ENCODE data around the gene CDK14. TPM values are rescaled to one million over a fixed set of nuclear protein-coding genes. Genes with fewer than 3 reads are reported as not detected.

The CDK14 gene
- polyA plus RNA-seq, 3 donors = 1.7 to 2.5 (median 2.1) TPM

DNA sequence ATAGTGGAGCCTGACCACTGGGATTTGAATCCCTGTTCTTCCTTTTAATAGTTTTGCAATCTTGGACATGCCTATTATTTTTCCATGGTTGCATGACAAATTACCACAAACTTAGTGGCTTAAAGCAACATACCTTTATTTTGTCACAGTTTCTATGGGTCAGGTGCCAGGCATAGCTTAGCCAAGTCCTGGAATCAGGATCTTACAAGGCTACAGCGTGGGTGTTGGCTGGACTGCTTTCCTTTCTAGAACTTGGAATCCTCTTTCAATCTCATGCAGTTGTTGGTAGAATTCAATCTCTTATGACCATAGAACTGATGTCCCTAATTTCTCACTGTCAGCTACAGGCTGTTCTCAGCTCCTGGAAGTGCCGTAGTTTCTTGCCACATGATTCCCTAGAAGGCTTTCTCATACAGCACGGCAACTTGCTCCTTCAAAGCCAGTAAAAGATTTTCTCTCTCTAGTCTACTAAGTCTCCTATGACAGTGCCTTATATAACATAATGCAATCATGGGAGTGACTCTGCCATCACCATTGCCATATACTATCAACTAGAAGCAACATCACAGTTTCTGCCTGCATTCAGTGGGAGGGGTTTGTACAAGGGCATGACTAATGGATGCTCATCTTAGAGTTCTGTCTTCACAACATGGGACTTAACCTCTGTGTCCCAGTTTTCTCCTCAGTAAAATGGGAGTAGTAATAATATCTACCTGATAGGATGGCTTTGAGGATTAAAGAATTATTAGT, 424.7 kb downstream of the CDK14 start:
- H3K9me3 ChIP-seq (replicated peaks in 1 of 2; ENCODE audit: control insufficient read depth in 1 of 2, insufficient read depth in 1 of 2, low read length in 2 of 2) = no peaks in the 10 kb centered on the region
- H3K79me2 ChIP-seq (ENCODE audit: insufficient read depth, low read length) = no peaks in the 10 kb centered on the region
- no peak overlapping the region for H3K27ac ChIP-seq (ENCODE audit: low read depth in 1 of 2, low read length in 2 of 2)
- H3K4me2 ChIP-seq (replicated peaks; ENCODE audit: extremely low read depth, low read length, poor library complexity, severe bottlenecking) = no peak overlapping the region
- H3K4me1 Mint-ChIP-seq = no peaks in the 10 kb centered on the region
- DNase-seq = no peak
- no peaks in the 10 kb centered on the region for H3K27me3 Mint-ChIP-seq (ENCODE audit: low read depth in 3 of 3)
- intact Hi-C loops (cut with micrococcal nuclease) = no loop called here
- no peak overlapping the region for H3K27ac Mint-ChIP-seq
- H3K36me3 Mint-ChIP-seq = peaks cover 0 to 3% of the 10 kb centered on the region in 2 donors
- no peak overlapping the region for H3K4me3 Mint-ChIP-seq
- no peaks in the 10 kb centered on the region for H4K20me1 ChIP-seq (ENCODE audit: insufficient read depth, low read length)
- TF ChIP-seq, protein P1, sequence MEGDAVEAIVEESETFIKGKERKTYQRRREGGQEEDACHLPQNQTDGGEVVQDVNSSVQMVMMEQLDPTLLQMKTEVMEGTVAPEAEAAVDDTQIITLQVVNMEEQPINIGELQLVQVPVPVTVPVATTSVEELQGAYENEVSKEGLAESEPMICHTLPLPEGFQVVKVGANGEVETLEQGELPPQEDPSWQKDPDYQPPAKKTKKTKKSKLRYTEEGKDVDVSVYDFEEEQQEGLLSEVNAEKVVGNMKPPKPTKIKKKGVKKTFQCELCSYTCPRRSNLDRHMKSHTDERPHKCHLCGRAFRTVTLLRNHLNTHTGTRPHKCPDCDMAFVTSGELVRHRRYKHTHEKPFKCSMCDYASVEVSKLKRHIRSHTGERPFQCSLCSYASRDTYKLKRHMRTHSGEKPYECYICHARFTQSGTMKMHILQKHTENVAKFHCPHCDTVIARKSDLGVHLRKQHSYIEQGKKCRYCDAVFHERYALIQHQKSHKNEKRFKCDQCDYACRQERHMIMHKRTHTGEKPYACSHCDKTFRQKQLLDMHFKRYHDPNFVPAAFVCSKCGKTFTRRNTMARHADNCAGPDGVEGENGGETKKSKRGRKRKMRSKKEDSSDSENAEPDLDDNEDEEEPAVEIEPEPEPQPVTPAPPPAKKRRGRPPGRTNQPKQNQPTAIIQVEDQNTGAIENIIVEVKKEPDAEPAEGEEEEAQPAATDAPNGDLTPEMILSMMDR (IDR thresholded peaks at IDR 0.05) = no peak
- H2AFZ ChIP-seq (ENCODE audit: insufficient read depth, low read depth, low read length, poor library complexity, severe bottlenecking) = no peak overlapping the region
- no peaks in the 10 kb centered on the region for H3K36me3 ChIP-seq (replicated peaks in 1 of 2; ENCODE audit: control insufficient read depth in 1 of 2, insufficient read depth in 2 of 2, low read length in 2 of 2)
- WGBS (ENCODE audit: insufficient coverage) = 100% methylated on average over 2 of the region's 3 CpGs
- no peaks in the 10 kb centered on the region for H3K4me1 ChIP-seq (ENCODE audit: control insufficient read depth in 1 of 2, insufficient read depth in 2 of 2, low read length in 2 of 2)
- no peak overlapping the region for H3K4me3 ChIP-seq (replicated peaks in 1 of 3; ENCODE audit: low read depth in 2 of 3, low read length in 3 of 3)
- peaks cover 0 to 7% (median 2%) of the 10 kb centered on the region in 7 donors for H3K9me3 Mint-ChIP-seq
- H3K9ac ChIP-seq (ENCODE audit: insufficient read depth, low read length, poor library complexity, severe bottlenecking) = no peak overlapping the region
- no peaks in the 10 kb centered on the region for H3K27me3 ChIP-seq (ENCODE audit: control insufficient read depth in 2 of 2, insufficient read depth in 2 of 2, low read length in 2 of 2)

DNA sequence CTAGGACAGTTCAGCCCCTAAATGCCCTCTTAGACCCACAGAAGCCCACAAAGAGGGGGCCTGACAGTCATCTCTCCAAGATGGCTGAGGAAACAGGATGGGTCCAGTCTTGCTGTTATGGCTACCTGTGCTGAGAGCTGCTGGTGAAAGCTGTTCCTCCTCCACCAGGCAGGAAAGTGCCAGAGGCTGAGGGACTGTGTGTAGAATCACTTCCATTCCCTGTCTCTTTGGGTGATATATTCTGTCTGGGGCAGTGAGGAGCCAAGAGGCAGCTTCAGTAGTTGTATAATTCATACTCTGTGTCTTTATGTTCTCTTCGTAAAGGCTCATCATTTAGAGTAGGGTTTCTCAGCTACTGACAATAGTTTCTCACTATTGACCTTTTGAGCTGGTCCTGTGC, 425.8 kb downstream of the CDK14 start:
- Histone ChIP-seq H3K27me3 (ENCODE audit: control insufficient read depth in 2 of 2, insufficient read depth in 2 of 2, low read length in 2 of 2) (no peaks in the 10 kb centered on the region), H3K4me1 (ENCODE audit: control insufficient read depth in 1 of 2, insufficient read depth in 2 of 2, low read length in 2 of 2) (no peaks in the 10 kb centered on the region), H3K9ac (ENCODE audit: insufficient read depth, low read length, poor library complexity, severe bottlenecking) (no peak overlapping the region), H3K4me2 (replicated peaks; ENCODE audit: extremely low read depth, low read length, poor library complexity, severe bottlenecking) (no peak overlapping the region), H3K9me3 (replicated peaks in 1 of 2; ENCODE audit: control insufficient read depth in 1 of 2, insufficient read depth in 1 of 2, low read length in 2 of 2) (no peaks in the 10 kb centered on the region), H3K36me3 (replicated peaks in 1 of 2; ENCODE audit: control insufficient read depth in 1 of 2, insufficient read depth in 2 of 2, low read length in 2 of 2) (no peaks in the 10 kb centered on the region), H2AFZ (ENCODE audit: insufficient read depth, low read depth, low read length, poor library complexity, severe bottlenecking) (no peak overlapping the region), H3K4me3 (replicated peaks in 1 of 3; ENCODE audit: low read depth in 2 of 3, low read length in 3 of 3) (no peak overlapping the region), H4K20me1 (ENCODE audit: insufficient read depth, low read length) (no peaks in the 10 kb centered on the region), H3K79me2 (ENCODE audit: insufficient read depth, low read length) (no peaks in the 10 kb centered on the region), H3K27ac (ENCODE audit: low read depth in 1 of 2, low read length in 2 of 2) (no peak overlapping the region)
- Mint-ChIP-seq H3K4me1 (no peaks in the 10 kb centered on the region), H3K36me3 (peaks cover 0 to 3% of the 10 kb centered on the region in 2 donors), H3K27me3 (ENCODE audit: low read depth in 3 of 3) (no peaks in the 10 kb centered on the region), H3K27ac (no peak overlapping the region), H3K9me3 (peaks cover 0 to 7% (median 2%) of the 10 kb centered on the region in 7 donors), H3K4me3 (no peak overlapping the region)
- DNase-seq = no peak
- TF ChIP-seq, protein P1 (IDR thresholded peaks at IDR 0.05) = no peak
- no CpG with 5 or more reads among the region's 1 CpG for WGBS (ENCODE audit: insufficient coverage)
- intact Hi-C loops (cut with micrococcal nuclease) = no loop called here
